Stimulated activated CD8-positive, alpha-beta memory T cell treated with anti-CD3 and anti-CD28 coated beads, Interleukin-12 subunit alpha, Interleukin-12 subunit beta, amount 100 ng/mL, for 4 hours (primary cell): ENCODE results near the gene MRFAP1L1.
A peak's percentile ranks its signal among the peaks of the same experiment; 100 is the strongest.

Experiments
- DNase-seq: peaks from one replicate; pipeline ENCODE4 v3.0.0-alpha.2; 2020; ENCODE audit warnings: low read depth

Gene MRFAP1L1

GRCh38 chr4:6716018-6716911 lies 6.6 kb upstream of the MRFAP1L1 start, which contains the start of gene BLOC1S4:
Gene BLOC1S4 (plus strand): TSS chr4:6716174. CDS start chr4:6716210, 36 bp downstream.
- DNase-seq = peak; percentile 84

DNA sequence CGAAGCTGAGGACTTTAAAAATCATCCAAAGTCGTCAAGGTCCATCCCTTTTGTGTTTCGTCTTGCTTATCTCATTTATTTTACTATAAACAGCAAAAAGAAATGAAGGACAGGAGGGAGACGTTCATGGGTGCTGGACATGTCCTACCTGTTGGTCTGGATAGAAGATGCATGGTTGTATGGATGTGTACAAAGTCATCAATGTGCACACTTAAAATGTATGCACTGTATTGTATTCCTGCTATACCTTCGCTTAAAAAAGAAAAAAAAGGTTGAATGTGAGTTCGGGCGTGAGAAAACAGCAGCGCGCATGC lies 6.0 kb upstream of the MRFAP1L1 start:
- no peak for DNase-seq

GRCh38 chr4:6714954-6715353 lies 5.3 kb upstream of the MRFAP1L1 start:
- no peak for DNase-seq

DNA sequence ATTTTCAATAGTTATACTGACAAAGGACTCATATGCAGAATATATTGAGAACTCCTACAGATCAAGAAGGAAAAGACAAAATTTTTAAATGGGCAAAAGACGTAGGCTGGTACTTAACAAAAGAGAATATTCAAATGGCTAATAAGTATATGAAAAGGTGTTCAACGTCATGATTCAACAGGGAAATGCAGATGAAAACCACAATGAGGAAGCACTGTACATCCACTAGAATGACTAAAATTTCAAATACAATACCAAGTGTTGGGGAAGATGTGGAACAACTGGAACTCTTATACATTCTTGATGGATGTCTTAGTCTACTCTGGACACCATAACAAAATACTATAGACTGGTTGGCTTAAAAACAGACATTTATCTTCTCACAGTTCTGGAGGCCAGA lies 1.3 kb upstream of the MRFAP1L1 start:
- DNase-seq = no peak

DNA sequence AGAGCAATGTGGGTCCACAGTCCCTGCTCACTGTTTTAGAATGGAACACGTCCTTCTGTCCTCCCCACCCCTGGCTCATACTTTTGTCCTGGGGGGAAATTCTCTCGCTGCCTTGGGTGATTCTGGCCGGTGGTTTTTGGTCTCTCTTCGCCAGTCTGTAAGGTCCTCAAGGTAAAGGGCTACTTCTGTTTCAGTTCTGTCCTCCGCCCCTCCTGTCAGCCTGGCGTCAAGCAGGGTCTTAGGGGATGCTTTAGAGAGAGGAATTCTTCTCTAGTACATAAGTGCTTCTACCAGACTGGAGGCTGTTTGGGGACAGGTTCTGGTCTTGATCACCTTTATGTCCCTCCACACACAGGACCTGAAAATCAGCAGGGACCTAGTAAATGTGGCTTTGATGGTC lies 617 bp upstream of the MRFAP1L1 start:
- DNase-seq = no peak

- no peak for DNase-seq
Observed at GRCh38 chr4:6706173-6706572, 3.5 kb downstream of the MRFAP1L1 start.

- no peak for DNase-seq
Observed at GRCh38 chr4:6705646-6706045, 4.0 kb downstream of the MRFAP1L1 start.

DNA sequence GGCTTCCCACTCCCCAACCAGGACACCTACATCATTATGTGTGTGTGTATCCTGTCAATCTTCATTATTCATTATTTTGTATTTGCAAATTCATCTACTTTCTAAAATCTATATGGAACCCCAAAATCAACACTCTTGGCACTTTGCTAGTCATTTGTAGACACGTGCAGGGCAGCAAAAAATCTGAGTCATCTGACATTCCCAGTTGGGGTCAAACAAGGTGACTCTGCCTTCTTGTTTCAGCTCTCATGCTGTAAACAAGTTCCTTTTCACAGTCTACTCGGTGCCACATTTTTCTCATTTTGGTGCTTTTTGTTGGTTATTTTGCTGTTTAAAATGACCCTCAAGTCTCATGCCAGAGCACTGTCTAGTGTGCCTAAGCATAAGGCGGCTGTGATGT lies 5.9 kb downstream of the MRFAP1L1 start:
- DNase-seq = no peak

- DNase-seq = no peak
Observed at GRCh38 chr4:6702761-6703160, 6.9 kb downstream of the MRFAP1L1 start.

GRCh38 chr4:6701371-6701770 lies 8.3 kb downstream of the MRFAP1L1 start:
- DNase-seq = no peak

DNA sequence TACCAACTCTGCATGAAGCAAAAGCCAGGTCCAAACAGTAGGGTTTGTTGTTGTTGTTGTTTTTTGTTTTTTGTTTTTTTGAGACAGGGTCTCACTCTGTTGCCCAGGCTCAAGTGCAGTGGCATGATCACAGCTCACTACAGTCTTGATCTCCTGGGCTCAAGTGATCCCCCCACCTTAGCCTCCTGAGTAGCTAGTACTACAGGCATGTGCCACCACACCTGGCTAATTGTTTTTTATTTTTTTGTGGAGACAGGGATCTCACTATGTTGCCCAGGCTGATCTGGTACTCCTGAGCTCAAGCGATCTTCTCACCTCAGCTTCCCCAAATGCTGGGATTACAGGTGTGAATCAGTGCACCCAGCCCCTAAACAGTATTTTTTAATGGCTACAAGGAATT lies 9.8 kb downstream of the MRFAP1L1 start:
- DNase-seq = no peak

- no peak for DNase-seq
Observed at GRCh38 chr4:6699388-6699787, 10.3 kb downstream of the MRFAP1L1 start.

- DNase-seq = no peak
Observed at GRCh38 chr4:6697131-6697530, 12.5 kb downstream of the MRFAP1L1 start.

DNA sequence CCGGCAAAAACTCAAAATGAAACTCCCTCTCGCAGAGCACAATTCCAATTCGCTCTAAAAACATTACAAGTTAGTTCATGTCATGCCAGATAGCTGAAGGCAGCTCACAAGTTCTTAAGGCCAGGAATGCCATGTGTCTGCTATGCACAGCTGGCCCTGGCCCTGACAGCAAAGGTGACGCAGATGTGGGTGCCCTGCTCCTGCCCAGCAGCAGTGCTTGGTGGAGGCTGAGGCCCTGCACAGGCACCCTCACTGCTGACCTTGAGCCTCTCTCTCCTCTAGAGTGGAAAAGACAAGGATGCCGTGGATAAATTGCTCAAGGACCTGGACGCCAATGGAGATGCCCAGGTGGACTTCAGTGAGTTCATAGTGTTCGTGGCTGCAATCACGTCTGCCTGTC lies 13.1 kb downstream of the MRFAP1L1 start:
- no peak for DNase-seq

- DNase-seq = no peak
Observed at GRCh38 chr4:6695660-6696610, 13.7 kb downstream of the MRFAP1L1 start.

- no peak for DNase-seq
Observed at GRCh38 chr4:6694177-6694901, 15.3 kb downstream of the MRFAP1L1 start.

GRCh38 chr4:6693231-6694176 lies 16.2 kb downstream of the MRFAP1L1 start, which contains the start of gene S100P:
Gene S100P (plus strand): TSS chr4:6693878. CDS start chr4:6693933, 55 bp downstream.
- no peak for DNase-seq

DNA sequence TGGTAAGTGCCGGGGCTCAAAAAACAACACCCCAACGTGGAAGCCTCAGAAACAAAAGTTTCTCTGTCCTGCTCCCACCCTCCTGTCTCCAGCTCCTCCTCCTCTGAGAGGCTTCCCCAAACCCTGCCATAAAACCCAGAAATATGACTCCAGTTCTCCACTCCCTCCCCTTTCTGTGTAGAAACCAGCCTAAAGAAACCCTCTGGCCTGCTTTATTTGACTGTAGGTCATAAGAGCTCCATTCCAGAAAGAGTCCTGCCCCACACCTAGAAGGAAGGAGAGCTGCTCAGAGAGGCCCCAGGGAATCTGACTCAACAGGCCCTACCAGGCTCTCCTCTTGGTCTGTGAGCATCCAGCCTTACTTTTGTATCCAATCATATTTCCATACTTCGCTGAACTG lies 16.9 kb downstream of the MRFAP1L1 start:
- no peak for DNase-seq

GRCh38 chr4:6692379-6692778 lies 17.3 kb downstream of the MRFAP1L1 start:
- no peak for DNase-seq

DNA sequence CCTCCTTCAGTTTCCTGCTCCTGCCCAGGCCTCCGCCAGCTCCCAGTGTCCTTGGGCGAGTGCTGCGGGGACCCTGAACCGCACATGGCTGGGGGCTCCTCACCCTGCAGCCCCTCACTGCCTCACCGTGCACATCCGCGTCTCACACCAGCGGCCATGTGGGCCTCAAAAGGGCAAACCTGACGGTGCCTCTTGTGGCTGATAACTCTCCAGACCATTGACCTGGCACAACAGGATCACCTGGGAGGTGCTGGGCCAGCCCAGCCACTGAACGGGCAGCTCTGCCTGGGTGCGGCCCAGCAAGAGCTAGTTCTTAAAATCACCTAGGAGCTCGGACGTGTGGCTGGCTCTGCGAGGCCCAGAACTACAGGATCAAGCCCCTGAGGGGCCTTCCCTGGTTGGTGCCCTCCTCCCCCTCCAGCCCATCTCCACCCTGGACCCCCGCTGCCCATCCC lies 20.1 kb downstream of the MRFAP1L1 start:
- no peak for DNase-seq
